ENCODE data around the gene CAMK2B. TPM values are rescaled to one million over a fixed set of nuclear protein-coding genes. Genes with fewer than 3 reads are reported as not detected.

Gene CAMK2B
- 0.15 and 0.33 TPM in 2 replicates for total RNA-seq

DNA sequence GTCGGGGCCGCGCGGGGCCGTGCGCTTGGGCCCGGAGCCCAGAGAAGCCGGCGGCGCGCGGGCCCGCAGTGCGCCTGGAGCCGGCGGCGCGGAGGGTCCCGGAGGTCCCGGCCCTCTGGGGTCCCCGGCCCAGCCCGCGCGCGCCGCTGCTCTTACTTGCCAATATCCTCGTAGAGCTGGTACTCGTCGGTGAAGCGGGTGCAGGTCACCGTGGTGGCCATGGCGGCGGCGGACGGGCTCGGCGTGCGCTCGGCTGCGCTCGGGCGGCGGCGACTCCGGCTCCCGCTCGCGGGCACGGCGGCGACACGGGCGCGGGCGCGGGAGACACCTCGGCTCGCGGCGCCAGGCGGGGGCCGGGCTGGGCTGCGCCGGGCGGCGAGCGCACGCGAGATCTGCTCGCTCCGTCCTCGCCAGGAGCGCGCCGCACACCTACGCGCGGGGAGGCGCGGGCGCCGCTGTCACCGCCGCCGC is at the start of gene CAMK2B:
TSS of gene CAMK2B (minus strand) at position 394 of the 471 bp plus-strand sequence. CDS start at position 221, 173 bp downstream.

DNA sequence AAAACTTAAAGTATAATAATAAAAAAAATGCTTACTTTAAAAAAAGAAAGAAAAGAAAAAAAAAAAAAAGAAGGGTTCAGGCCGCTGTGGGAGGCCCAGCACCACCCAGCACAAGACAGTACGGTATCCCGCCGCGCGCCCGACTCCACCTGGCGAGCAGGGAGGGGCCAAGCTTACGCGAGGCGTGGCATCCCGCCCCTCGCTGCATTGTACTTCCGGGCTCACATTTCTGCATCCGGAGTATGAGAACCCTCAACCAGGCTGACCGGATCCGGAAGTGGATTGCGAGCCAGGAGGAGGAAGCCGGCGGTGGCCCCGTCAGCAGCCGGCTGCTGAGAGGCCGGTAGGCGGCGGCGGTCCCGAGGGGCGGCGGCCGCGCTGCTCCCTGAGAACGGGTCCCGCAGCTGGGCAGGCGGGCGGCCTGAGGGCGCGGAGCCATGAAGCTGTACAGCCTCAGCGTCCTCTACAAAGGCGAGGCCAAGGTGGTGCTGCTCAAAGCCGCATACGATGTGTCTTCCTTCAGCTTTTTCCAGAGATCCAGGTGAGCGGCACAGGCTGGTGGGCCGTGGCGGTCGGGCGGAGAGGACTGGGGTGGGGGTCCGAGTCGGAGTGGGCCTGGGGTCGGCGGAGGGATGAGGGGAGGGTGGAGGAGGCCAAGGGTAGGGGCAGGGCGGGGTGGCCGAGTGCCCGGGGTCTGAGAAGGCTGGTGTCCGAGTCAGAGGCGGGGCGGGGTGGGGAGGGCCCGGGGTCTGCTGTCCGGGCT is 124.5 kb downstream of the CAMK2B start, which contains the start of gene YKT6:
TSS of gene YKT6 (plus strand) at position 280 of the 763 bp plus-strand sequence. CDS start at position 438, 158 bp downstream.

DNA sequence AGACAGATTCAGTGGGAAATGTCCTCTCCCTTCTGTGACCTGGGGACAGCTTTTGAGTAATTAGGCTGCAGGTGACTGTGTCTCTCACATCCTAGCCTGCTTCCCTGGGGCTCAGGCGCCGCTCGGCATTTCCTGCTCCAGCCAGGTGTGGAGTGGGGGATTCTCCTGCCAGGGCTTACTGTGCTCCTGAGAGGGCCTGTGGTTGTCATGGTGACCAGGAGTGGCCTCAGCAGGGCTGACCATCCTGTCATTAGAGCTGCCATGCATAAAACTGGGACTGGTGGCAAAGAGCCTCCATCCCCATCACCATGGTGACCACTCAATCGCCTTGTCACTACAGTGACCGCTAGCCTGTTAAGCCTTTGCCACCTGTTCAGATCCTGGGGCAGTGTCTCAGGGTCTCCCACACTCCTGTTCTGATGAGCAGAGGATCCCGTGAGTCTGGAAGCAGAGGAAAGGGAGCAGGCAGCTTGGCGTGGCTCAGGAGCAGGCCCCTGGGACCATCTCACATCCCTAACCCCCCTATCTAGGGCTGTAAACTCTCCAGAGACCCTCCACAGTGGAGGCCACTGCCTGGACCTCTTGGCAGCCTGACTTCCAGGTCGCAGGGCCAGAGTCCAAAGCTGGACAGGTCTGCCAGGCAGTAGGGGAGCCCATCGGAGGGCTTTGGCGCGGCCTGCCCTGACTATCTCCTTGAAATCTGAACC is 136.0 kb downstream of the CAMK2B start, which contains the start of gene GCK:
TSS of gene GCK (minus strand) at position 154 of the 707 bp plus-strand sequence. CDS start 486 bp downstream, outside the sequence.

Other genes with a start within 250 kb of the CAMK2B start
- 17.0 and 19.5 TPM in 2 replicates for gene POLM, start 243.1 kb downstream of the CAMK2B start, total RNA-seq
- 132 and 145 TPM in 2 replicates for gene AEBP1, start 221.2 kb downstream of the CAMK2B start, total RNA-seq
- 95.4 and 124 TPM in 2 replicates for gene POLD2, start 202.0 kb downstream of the CAMK2B start, total RNA-seq
- not detected in 2 replicates for gene MYL7, start 184.3 kb downstream of the CAMK2B start, total RNA-seq
- gene GCK, start 136.2 kb downstream of the CAMK2B start, total RNA-seq, result 1.5 and 2.2 TPM in 2 replicates
- 88.7 and 93.5 TPM in 2 replicates for gene YKT6, start 124.6 kb downstream of the CAMK2B start, total RNA-seq
- 87.0 and 95.8 TPM in 2 replicates for gene NUDCD3, start 165.1 kb upstream of the CAMK2B start, total RNA-seq
- gene NPC1L1, start 215.7 kb upstream of the CAMK2B start, total RNA-seq, result 0.15 and 0.17 TPM in 2 replicates
- 43.6 and 57.7 TPM in 2 replicates for gene DDX56, start 248.3 kb upstream of the CAMK2B start, total RNA-seq